ENCODE results near the gene KREMEN1.

DNA sequence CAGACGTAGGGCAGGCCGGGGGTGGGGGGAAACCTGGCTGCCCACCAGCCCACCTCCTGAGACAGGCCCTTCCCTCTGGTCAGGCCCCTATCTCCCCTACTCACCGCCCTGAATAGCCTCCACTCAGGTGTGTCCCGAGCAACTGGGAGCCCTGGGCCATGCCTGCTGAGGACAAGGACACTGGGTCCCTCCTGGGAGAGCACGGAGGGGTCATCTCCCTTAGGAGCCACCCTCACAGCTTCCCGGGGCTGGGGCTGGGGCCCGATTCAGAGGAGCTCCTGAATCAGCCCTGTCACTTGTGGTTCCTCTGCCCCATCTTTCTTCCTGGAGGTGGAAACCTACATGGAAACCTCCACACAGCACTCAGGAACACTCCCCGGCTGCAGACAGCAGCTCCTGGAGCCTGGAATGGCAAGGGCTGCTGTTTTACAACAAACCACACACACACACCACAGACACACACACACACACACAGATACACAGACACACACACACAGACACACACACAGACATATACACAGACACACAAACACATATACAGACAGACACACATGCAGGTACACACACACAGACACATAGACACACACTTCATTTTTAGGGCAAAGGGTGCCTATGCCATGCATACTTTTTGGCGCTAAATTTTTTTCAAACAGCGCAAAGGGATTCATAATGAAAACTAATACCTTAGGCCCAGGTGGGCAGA is 123.3 kb downstream of the KREMEN1 start:
- TF ChIP-seq, protein P1, sequence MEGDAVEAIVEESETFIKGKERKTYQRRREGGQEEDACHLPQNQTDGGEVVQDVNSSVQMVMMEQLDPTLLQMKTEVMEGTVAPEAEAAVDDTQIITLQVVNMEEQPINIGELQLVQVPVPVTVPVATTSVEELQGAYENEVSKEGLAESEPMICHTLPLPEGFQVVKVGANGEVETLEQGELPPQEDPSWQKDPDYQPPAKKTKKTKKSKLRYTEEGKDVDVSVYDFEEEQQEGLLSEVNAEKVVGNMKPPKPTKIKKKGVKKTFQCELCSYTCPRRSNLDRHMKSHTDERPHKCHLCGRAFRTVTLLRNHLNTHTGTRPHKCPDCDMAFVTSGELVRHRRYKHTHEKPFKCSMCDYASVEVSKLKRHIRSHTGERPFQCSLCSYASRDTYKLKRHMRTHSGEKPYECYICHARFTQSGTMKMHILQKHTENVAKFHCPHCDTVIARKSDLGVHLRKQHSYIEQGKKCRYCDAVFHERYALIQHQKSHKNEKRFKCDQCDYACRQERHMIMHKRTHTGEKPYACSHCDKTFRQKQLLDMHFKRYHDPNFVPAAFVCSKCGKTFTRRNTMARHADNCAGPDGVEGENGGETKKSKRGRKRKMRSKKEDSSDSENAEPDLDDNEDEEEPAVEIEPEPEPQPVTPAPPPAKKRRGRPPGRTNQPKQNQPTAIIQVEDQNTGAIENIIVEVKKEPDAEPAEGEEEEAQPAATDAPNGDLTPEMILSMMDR (IDR thresholded peaks at IDR 0.05; ENCODE audit: low read length), result no peak
- TF ChIP-seq EZH2phosphoT487 (IDR thresholded peaks at IDR 0.05; ENCODE audit: low read length) (no peak), EZH2 (optimal IDR thresholded peaks at IDR 0.05; ENCODE audit: low read depth, low read length) (no peak)

All from MM.1S (cell line).